ENCODE results near the gene CDC42BPB.
"Not testable (repeated sequence)": the region's sequence is repeated elsewhere in the genome, so short reads cannot be mapped to it uniquely, and the experiment has no call there.

CDC42BPB gene

GRCh38 chr14:102907980-102908730 is 149.2 kb downstream of the CDC42BPB start:
- DNase-seq: no peak

DNA sequence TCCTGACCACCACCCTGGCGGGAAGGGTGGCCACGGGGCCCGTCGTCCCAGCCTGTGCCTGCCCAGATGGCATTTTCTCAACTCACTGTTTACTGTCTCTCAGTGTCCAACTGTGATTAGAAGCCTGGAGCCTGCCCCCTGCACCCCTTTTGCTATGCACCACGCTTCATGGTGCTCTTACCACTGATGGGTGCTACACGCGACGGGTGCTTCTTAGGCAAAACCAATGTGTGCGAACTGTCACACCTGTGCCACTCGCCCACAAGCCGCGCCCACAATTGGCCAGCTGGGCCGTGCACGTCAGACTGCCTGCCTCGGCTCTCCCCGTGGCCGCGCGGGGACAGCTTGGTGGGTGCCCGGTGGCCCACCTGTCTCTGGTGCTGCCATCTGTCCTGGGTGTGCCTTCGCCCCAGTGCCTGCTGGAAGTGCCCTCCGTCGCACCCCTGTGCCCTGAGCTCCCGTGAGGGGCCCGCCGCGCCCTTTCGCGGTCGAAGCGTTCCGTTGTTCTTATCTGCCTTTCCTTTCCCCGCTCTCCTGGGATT is 150.0 kb downstream of the CDC42BPB start:
- DNase-seq: no peak

- DNase-seq: no peak
Measured at GRCh38 chr14:102906616-102907302, 150.6 kb downstream of the CDC42BPB start.

DNA sequence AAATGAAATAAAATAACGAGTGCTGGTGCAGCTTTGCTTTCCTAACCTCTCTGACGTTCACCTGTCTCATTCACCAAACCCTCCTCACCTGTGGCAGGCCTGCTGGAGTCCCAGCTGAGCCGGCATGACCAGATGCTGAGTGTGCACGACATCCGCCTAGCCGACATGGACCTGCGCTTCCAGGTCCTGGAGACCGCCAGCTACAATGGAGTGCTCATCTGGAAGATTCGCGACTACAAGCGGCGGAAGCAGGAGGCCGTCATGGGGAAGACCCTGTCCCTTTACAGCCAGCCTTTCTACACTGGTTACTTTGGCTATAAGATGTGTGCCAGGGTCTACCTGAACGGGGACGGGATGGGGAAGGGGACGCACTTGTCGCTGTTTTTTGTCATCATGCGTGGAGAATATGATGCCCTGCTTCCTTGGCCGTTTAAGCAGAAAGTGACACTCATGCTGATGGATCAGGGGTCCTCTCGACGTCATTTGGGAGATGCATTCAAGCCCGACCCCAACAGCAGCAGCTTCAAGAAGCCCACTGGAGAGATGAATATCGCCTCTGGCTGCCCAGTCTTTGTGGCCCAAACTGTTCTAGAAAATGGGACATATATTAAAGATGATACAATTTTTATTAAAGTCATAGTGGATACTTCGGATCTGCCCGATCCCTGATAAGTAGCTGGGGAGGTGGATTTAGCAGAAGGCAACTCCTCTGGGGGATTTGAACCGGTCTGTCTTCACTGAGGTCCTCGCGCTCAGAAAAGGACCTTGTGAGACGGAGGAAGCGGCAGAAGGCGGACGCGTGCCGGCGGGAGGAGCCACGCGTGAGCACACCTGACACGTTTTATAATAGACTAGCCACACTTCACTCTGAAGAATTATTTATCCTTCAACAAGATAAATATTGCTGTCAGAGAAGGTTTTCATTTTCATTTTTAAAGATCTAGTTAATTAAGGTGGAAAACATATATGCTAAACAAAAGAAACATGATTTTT is 151.9 kb downstream of the CDC42BPB start:
- DNase-seq: no peak

- DNase-seq: no peak
Measured at GRCh38 chr14:102903889-102904512, 153.3 kb downstream of the CDC42BPB start.

- no peak for DNase-seq
Measured at GRCh38 chr14:102903248-102903888, 154.0 kb downstream of the CDC42BPB start.

DNA sequence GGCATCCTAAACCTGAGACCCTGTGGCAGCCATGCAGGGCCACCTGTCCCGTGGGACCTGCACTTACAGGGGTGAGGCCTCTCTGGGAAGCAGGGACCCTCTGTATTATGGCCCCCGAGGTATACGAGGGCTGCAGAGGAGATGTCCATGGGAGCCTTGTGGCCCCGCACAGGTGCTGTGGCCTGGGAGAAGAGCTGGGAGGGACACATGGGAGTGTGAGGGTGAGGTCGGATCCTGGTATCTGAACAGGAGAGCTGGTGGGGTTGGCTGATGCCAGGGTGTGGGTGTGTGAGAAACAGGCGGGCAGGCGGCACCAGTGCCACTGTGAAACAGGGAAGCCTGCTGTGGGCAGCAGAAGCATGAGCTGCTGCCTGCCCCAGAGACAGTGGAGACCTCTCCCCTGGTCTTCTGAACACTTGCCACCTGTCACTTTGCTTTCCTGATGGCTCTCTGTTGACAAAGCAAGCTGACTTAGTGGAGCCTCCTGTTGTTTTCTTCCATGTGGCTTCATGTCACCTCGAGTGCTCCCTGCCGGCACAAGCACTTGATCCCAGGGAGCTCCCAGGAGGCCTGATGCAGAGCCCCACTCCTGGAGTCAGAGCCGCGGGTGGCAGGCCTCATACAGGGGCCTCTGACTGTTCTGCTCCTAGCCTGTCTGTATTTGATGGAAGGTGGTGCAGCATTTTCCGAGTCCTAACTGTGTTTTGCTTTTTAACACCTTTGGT is 154.7 kb downstream of the CDC42BPB start:
- no peak for DNase-seq

GRCh38 chr14:102902086-102902485 is 155.3 kb downstream of the CDC42BPB start:
- no peak for DNase-seq

DNA sequence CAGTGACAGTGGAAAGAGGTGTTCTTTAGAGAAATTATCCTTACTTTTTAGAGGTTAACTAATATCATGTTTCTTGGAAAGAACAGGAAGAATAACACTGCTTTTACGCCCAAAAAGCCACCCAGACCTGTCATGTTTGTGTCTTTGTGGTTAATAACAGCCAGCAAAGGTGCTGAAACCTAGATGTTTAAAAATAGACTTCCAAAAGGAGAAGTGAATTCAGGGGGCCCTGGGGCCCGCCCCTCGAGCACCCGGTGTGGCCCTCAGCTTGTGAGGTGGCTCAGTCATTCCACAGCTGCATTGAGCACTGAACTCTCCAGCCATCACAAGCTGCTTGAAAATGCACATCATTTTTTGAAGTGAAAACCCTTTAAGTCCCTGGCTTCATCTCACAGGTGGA is 155.7 kb downstream of the CDC42BPB start:
- DNase-seq: peak; percentile 7

DNA sequence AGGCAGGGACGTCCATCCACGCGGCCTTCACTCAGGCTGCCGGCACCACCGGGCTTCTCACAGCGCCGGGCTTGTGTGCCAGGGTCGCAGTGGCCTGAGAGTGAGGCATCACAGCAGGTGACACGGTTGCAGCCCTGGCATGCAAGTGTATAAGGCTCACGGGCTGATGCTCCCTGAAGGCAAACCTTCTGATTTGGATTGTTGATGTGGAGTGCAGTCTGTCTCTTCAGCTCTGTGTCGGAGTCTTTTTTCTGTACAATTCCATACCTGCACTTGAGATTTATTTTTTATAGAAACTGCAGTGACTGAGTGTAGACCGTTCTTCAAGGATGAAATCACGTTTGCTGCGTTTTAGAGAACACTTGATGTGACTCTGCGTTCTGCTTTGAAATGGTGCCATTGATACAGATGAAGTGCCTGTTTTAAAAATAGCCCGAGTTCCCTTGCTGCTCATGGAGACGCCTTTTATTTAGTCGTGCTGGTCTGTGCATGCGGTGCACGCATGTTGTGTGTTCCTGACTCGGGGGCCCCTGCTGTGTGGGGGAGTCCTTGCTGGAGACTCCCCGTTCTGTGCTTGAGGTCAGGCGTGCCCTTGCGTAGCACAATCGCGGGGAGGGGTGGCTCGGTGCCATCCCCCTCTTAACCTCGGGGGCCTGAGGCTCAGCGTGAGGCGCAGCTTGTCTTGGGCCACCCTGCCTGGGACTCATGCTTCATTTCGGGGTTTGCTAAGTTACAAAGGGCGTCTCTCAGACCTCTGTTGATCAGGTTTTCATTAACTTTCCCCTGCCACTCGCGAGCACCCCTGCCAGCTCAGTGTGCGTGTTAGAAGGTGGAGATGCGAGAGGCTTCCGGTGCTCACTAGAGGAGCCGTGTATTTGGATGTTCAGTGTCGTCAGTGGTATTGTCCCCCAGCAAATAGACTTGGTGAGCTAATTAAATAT is 156.4 kb downstream of the CDC42BPB start:
- peak; percentile 15 for DNase-seq

GRCh38 chr14:102899516-102899900 is 157.8 kb downstream of the CDC42BPB start:
- no peak for DNase-seq

DNA sequence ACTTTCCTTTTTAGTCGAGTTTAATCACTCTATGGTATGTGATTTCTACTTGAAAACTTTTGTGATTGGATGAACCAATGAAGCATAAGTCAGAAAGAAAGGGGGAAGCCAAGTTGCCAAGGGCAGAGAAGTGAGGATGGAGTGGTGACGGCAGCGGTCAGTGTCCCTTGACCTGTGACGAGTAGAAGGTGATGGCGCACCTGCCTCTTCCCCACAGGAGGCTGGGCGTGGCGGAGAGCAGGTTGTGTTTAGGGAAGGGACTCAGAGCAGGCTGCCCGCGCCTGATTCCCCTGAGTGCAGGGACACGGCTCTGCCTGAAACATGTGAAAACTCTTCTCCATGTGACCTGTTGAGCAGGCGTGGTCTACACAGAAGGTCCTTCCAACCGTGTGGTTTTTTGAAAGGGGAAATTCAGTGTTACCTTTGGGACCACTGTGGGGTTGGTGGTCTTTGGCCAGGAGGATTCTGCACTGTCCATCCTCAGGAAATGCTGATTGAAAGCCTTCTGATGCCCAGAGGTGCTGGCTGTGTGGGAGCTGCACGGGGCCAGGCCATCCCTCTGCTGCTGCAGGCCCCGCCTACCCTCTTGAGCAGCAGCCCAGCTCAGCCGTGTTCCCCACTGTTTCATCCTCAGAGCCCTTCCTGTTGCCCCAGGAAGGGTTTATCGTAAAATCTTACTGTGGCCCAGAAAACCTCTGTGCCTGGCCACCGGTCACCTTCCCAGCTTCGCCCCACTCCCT is 158.4 kb downstream of the CDC42BPB start:
- DNase-seq: no peak

DNA sequence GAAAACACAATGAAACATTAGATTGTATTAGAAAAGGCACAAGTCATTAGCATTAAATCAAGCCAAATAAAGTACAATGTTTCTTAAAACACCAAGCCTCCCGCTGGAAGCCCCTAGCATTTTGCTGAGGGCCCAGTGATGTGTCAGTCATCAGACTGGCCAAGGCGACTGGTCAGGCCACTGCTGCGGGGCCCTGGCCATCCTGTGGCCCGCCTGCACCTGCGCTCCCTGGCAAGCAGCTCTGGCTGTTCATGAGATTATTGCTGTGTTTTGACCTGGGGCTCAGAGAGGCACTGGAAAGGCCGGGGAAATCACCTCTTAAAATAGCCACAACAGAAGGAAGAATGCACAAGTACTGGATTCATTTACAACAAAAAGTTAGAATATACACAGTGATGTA is 159.1 kb downstream of the CDC42BPB start:
- no peak for DNase-seq

DNA sequence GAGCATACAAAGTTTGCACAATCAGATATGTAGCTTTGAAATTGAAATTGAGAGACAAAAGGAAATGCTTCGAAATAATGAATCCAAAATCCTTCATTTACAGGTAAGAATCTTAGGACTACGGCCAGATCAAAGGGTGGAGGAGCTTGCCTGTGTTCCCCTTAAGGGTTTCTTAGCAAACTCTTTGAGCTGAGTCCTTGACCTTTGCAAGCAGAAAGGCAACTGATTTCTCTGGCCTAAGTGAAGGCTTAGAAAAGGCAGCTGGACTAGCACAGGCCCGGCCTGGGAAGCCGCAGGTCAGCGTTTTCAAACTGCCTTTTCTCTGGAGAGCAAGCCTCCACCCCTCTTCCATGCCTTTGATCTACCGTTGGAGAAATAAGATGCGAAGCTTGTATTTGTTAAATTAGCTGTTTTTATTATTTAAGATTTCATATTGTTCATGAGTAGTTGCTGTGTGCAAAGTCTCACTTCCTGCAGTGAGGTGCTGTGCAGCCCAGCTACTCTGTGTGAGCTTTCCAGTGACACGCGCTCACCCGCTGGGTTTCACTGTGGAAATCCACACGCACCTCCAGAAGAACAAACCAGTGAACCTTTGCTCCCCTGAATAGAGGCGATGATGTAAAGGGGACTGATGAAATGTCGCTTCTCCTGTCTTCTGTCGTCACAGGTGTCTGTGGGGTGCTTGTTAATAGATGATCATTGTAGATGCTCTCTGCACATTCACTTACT is 159.9 kb downstream of the CDC42BPB start:
- DNase-seq: no peak

DNA sequence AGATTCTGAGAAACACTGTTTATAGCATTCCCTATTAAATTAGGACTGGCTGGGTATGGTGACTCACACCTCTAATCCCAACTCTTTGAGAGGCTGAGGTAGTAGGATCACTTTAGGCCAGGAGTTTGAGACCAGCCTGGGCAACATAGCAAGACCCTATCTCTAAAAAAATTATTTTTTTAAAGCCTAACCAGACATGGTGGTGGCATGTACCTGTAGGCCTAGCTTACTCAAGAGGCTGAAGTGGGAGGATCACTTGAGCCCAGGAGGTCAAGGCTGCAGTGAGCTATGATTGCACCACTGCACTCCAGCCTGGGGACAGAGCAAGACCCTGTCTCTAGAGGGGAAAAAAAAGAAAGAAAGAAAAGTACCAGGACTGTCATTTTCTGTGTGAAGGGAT is 160.6 kb downstream of the CDC42BPB start:
- DNase-seq: not testable (repeated sequence)

DNA sequence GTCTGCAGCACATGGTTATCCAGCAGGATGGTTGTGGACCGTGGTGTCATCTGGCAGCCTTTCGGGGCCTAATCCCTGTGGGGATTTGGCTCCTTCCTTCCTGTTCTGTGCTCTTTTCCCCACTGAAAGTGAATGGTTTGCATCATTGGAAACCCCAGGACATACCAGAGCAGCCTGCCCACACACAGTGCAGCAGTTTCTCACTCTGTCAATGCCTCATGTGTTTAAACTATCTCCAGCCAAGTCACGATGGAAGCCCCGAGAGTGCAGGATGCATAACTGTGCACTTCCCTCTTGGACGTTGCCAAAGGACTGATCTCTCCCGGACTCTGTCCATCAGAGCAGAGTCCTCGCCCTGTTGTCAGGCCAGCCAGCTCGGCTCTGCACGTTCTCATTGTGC is 163.9 kb downstream of the CDC42BPB start:
- DNase-seq: no peak

DNA sequence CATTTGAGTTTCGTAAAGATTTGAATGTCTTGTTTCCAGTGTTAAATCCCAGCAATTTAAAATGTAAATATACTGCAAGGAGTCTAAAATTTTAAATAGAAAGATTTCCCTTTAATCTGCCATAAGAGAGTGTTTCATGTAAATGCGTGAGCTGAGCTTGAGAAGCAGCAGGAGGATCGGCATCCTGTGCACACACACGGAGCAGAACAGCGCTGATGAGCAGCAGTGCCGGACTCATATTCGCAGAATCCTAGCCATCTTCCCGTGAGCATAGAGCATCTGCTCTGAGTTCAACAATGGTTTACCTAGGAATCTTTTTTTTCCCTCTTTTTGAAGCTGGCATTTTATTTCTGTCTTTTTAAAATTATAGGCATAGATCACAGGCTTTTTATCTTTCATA is 164.7 kb downstream of the CDC42BPB start:
- DNase-seq: no peak

DNA sequence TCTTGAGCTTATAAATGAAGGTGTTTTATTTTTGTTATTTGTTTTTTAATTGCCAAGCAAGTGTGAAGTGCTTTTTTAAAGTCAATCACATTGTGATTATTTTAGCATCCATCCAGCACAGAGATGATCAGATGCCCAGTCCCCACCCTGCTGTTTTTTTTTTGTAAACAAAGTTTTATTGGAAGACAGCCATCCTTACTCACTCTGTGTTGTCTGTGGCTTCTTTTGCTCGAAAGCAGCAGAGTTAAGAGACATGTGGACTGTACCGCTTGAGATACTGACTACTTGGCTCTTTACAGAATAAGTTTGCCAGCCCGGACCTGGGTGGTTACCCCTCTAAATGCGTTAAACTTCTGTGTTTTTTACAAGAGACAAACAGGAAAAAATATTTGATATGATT is 165.8 kb downstream of the CDC42BPB start:
- no peak for DNase-seq

DNA sequence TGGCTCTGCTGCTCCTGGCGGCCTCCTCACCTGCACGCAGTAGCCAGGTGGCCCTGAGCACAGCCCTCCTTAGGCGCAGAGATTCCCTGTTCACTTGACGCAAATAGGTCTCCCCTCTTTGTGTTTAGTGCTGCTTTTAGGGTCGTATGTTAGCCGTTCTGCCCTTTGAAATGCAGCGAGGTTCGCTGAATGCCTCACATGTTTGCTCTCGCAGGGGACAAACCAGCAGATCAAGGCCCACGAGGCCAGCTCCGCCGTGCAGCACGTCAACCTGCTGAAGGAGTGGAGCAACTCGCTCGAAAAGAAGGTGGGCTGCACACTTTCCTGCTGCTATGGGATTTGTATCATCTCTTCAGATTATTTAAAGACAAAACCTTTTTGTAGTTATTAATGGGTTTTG is 166.2 kb downstream of the CDC42BPB start:
- no peak for DNase-seq

All from CD4-positive, alpha-beta T cell treated with Interleukin-17A for 1 hour (primary cell).